CD1c-positive myeloid dendritic cell (primary cell): ENCODE data around the gene LGALS3BP.

ENCODE experiments used
- DNase-seq: peaks from one replicate; pipeline ENCODE4 v3.0.0-alpha.2; 2016; ENCODE audit errors: extremely low spot score

Gene LGALS3BP

DNA sequence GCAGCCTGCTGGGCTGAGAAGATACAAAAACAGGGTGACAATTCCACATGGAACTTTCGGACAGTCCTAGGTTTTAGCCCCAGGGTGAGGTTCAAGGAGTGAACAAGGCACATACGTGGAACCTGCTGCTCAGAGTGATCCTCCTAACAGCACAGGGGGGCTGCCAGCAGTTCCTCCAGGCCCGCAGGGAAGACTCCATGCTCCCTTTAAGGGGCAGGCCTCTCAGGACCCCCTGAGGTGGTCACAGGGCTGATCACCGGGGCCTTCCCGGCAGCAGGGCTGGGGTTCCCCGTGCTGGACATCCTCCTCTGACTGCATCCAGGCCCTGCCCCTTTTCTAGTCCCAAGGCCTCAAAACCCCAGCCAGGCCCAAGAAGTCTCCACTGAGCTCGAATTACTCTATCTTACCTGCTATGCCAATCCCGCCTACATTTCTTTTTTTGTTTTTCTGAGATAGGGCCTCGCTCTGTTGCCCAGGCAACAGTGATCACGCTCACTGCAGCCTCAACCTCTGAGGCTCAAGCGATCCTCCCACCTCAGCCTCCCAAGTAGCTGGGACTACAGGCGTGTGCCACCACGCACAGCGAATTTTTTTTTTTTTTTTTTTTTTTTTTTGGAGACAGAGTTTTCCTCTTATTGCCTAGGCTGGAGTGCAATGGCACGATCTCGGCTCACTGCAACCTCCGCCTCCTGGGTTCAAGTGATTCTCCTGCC is 19.5 kb upstream of the LGALS3BP start:
- DNase-seq, result no peak

DNA sequence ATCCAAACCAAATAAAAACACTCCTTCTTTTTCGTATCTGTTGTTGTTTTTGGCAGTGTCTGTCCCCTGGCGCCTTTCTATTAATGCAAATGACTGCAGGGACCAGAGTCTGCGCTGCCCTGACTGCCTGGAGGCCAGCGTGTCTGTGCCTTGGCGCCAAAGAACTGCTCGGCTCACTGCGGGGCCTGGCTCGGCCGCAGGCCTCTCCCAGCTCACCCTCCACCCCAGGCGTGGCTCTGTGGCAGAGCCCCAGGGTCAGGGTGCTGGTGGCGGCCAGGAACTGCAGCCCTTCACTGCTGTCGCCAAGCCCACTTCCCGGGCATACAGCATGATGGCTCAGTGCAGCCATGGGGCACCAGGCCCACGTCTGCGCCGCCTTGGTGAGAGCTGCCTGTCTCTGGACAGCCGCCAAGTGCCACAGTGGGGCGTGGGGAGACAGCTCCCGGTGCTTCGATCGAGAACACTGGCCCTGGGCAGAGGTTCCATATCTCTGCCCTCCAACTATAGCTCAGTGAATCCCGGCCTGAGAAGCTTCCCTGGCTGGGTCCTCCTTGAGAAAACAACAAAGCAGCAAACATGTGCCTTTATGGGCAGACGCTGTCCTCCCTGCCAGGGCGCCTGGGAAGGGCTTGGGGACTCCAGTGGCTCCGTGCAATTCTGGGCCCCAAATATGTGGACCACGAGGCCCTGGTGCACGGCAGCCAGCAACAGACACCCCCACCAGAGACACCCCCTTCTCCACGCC is 18.8 kb upstream of the LGALS3BP start:
- DNase-seq, result no peak

GRCh38 chr17:78997881-78998280 is 18.2 kb upstream of the LGALS3BP start:
- no peak for DNase-seq

DNA sequence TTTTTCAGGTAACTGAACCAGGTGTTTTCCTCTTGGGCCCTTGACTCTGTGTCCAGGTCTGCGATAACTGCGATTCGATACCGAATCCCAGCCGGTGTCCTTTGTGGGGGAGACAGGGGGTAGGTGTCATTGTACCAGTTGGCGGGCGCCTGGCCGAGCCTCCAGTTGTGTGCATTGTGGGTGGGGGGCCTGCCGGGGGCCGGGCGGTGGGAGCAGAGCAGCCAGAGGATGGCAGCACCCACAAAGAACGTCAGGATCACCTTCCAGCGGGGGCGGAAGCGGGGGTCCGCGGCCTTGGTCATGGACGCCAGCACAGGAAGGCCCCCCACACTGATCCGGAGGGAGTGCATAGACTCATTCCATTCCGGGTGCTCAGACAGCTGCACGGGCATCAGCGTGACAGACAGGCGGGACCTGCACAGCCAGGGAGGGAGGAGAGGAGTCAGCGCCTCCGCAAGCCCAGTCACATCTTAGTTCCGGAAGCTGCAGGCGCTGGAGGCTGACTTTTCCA is 17.6 kb upstream of the LGALS3BP start:
- DNase-seq, result no peak

- no peak for DNase-seq
Measured at GRCh38 chr17:78996781-78997201, 17.1 kb upstream of the LGALS3BP start.

DNA sequence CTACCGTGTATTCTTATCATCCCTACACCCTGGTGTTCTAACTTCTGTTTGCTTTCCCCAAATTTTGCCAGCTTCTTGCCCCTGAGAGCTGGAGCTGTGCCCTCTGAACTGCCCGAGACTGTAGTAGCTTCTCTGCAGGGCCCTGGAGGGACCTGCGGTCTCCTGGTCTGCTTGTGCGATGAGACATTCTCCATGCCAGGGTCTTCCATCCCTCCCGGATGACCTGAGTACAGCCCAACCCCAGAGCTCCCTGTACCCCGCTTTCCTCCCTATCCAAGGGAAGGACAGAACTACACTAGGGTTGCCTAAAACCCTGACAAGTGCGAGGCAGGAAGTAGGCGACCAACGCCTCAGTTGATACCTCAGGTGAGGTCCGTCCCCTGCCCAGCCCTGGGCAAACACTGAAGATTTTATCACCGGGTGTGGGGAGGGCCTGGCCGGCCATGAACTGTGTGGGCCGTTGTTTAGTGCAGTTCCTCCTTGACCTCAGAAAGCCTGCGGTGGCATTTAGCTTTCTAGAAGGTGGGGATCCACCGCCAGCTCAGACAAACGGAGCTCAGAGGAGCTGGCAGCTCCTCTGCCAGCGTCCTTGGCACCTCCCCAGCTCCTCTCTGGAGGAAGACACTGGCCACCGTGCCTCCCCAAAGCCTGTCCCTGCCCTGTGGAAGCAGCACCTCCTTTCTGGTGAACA is 16.2 kb upstream of the LGALS3BP start:
- no peak for DNase-seq

- no peak for DNase-seq
Measured at GRCh38 chr17:78995022-78995760, 15.5 kb upstream of the LGALS3BP start.

DNA sequence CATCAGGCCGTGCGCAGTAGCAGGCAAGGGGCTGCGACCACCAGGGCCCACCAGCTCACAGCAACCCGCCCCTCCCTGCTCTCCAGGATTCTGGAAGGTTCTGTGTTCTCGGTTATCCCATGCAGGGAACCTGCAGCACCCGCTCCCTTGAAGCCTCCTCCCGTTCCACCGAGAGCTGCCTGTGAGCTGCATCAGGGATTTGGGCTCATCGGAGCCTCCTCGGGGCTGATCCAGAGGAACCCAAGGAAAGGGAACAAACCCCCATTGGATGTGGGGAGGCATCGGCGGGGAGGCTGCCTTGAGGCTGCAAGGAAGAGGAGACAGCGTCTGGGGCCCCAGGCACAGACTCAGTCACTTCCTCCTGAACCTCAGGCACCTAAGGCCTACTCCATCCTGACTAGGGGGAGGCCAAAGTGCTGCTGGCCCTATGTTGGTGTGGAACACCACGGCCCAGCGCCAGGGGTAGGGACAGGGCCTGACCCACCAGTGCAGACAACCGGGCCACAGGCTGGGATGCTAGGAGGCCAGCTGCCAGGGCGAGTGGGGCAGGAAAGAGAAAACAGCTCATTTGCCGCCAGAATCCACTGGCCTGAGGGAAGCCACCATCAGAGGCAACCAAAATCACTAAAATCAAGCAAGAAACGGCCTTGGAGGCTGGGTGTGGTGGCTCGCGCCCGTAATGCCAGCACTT is 14.4 kb upstream of the LGALS3BP start:
- DNase-seq, result no peak

DNA sequence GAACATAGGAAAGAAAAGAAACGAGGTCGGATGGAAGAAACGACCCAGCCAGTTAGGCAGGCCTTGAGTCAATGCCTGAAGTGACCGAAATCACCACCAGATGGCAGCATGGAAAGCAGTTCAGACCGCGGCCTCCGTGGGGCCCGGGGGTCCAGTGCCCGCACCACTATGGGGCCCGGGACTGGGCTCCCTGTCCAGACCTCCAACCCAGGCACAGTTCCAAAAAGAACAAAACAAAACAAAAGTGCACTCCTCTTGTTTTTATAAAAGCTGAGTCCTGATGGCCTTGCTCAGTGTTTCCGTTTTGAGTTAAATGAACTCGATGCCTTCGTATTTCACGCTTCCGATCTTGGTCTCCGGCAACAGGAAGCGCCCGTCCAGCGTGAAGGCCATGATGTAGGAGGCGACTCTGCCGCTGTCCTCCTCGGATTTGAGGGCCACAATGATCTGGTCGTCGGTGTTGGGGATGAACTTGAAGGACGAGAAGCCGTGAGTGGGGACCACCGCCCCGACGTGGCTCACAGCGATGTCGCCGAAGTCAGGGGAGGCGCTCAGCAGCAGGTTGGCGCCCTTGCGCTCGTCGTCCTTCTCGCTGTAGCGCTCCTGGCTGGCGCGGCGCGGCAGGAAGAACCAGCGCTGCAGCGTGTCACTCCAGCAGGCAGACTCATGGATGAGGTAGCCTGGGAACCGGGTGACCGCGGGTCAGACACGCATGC is 13.7 kb upstream of the LGALS3BP start:
- peak; percentile 56 for DNase-seq

- DNase-seq, result no peak
Measured at GRCh38 chr17:78992542-78993212, 13.0 kb upstream of the LGALS3BP start.

- no peak for DNase-seq
Measured at GRCh38 chr17:78991906-78992532, 12.3 kb upstream of the LGALS3BP start.

DNA sequence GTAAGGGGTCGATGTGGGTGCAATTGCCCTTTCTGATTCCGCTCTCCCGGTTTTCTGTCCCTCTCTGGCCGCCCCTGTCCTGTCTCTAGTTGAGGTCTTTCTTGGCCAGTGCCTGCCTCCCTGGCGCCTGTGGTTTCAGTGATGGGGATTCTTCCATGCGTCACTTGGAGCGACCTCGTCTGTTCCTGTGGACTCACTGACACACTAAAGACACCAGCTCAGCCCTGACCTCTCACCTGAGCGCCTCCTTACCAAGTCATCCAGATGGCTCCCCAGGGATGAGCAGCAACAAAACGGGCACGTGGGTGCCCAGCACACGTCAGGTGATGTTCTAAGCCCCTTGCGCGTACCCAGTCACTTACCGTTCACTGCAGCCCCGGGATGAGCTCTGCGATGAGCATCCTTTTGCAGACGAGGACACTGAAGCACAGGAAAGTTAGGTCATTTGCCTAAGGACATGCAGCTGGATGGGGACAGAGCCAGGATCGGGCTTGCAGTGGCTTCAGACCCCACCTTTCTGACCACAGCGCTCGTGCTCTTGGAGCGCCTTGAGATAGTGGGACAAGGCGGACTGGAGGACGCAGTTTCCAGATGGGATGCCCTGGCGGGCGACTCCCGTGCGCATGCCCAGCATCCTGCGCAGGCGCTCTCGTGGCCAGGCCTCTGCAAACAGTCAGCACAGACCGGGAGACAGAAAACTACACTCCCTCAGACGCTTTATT is 11.5 kb upstream of the LGALS3BP start:
- no peak for DNase-seq

GRCh38 chr17:78990349-78991016 is 10.8 kb upstream of the LGALS3BP start:
- DNase-seq, result no peak

DNA sequence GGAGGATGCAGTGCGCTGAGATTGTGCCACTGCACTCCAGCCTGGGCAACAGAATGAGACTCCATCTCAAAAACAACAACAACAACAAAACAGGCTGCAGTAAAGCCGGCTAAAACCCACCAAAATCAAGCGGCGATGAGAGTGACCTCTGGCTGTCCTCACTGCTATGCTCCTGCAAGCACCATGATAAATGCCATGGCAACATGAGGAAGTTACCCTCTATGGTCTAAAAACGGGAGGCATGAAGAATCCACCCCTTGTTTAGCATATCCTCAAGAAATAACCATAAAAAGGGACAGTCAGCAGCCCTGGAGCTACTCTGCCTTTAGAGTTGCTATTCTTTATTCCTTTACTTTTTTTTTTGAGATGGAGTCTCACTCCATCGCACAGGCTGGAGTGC is 8.4 kb upstream of the LGALS3BP start:
- no peak for DNase-seq

DNA sequence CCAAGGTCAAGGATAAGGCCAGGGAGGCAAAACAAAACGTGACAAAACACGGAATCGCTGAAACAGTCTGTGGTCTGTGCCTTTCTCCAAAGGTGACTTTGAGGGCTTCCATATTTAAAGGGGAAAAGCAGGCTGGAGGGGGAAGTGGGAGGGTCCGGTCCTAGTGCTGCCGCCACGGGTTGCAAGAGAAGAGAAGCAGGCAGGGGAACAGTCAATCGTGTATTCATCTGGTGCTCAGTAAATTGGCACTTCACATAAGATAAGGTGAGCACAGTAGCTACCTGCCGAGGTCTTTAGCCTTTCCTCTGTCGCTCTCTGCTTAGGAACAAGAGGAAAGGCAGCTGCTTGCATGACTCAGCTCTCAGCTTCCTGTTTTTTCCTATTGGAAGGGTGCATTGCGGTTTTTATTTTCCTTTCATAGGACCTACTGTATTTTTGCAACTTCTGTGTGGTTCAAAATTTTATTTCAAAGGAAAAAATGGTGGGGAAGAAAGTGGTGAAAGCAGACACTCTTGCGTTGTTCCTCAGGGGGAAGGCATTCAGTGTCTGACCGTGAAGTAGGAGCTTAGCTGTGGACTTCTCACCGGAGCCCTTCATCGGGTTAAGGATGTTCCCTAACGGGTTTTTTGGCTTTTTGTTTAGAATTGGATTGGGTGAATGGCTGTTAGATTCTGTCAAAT is 7.1 kb upstream of the LGALS3BP start:
- DNase-seq, result peak; percentile 75

- peak; percentile 80 for DNase-seq
Measured at GRCh38 chr17:78986048-78986648, 6.4 kb upstream of the LGALS3BP start.

GRCh38 chr17:78985395-78985794 is 5.7 kb upstream of the LGALS3BP start:
- no peak for DNase-seq
